ENCODE results near the gene LRRK1.

LRRK1 gene

GRCh38 chr15:100944986-100945385, 25.8 kb downstream of the LRRK1 start:
- no peak overlapping the region for H2BK12ac ChIP-seq (ENCODE audit: low read length)
- H2BK120ac ChIP-seq (ENCODE audit: low read depth, low read length): no peak overlapping the region
- H2BK15ac ChIP-seq (ENCODE audit: low read length): no peak overlapping the region
- no peaks in the 10 kb centered on the region for H3K79me1 ChIP-seq (ENCODE audit: low read depth, low read length)
- no peak overlapping the region for H4K8ac ChIP-seq (ENCODE audit: low read depth, low read length)
- no peaks in the 10 kb centered on the region for H3K4me1 ChIP-seq (ENCODE audit: control insufficient read depth in 2 of 2, insufficient read depth in 1 of 2, low read depth in 1 of 2, low read length in 2 of 2)
- H3K27me3 ChIP-seq (ENCODE audit: control insufficient read depth in 3 of 3, insufficient read depth in 3 of 3, low read depth in 1 of 3, low read length in 3 of 3): no peaks in the 10 kb centered on the region
- H2BK5ac ChIP-seq (ENCODE audit: low read length): no peak overlapping the region
- no peak for DNase-seq (ENCODE audit: low spot score)
- H3K9me3 ChIP-seq (replicated peaks in 1 of 2; ENCODE audit: control insufficient read depth in 2 of 2, insufficient read depth in 1 of 2, low read depth in 1 of 2, low read length in 2 of 2): peaks cover 0 to 2% of the 10 kb centered on the region in 2 donors
- H4K91ac ChIP-seq (ENCODE audit: low read depth, low read length, poor library complexity): no peak overlapping the region
- H3K36me3 ChIP-seq (replicated peaks in 1 of 2; ENCODE audit: control insufficient read depth in 2 of 2, insufficient read depth in 2 of 2, low read length in 2 of 2): no peaks in the 10 kb centered on the region
- WGBS, 2 donors (ENCODE audit: extremely low coverage in 2 of 2, insufficient read length in 2 of 2, insufficient replicate concordance in 1 of 2): no CpG with 5 or more reads among the region's 6 CpGs
- H2AK5ac ChIP-seq (ENCODE audit: low read depth, low read length): no peak overlapping the region
- no peak overlapping the region for H3K27ac ChIP-seq (replicated peaks; ENCODE audit: low read length)
- H3K9ac ChIP-seq (ENCODE audit: low read depth, low read length, poor library complexity): no peak overlapping the region
- no peak overlapping the region for H3K4me2 ChIP-seq (ENCODE audit: insufficient read depth, low read length, poor library complexity, severe bottlenecking)
- no peak overlapping the region for H2AFZ ChIP-seq (ENCODE audit: low read length)
- H3K23ac ChIP-seq (ENCODE audit: low read depth, low read length, poor library complexity): no peak overlapping the region
- no peak overlapping the region for H3K14ac ChIP-seq (ENCODE audit: low read length)
- H3K18ac ChIP-seq (ENCODE audit: low read length): no peak overlapping the region
- H3K4me3 ChIP-seq (ENCODE audit: low read length in 2 of 2): no peak overlapping the region
- H3K4ac ChIP-seq (ENCODE audit: low read length): no peak overlapping the region

DNA sequence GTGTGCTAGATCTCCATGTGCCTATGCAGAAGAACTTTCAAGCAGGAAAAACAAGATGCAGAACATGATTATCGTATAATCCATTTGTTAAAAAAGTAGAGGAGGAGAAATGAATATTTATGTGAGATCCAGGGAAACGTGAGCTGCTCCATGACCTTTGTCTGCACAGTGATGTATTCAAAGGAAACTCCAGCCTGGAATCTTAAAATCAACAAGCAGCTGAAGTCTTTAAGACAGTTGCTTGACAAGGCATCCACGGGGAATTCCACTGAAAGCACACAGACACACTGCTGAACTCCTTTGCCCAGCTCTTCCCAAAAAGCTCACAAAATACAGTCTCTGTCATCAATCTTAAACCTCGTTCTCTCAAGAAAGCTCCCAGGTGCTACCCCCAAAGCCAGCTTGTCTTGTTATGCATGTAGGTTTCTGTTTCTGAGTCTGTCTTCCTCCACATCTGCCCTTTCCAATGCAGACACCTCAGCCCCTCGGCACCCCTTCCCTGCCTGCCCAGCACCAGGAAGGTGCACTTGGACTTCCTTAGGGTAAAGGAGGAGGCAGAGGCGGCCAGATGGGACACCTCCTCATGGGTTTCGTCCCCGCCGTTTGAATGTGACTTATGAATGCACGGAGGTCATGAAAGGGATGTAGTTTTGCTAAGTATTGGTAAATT, 28.7 kb downstream of the LRRK1 start:
- H3K79me1 ChIP-seq (ENCODE audit: low read depth, low read length): no peaks in the 10 kb centered on the region
- no CpG with 5 or more reads among the region's 10 CpGs for WGBS, 2 donors (ENCODE audit: extremely low coverage in 2 of 2, insufficient read length in 2 of 2, insufficient replicate concordance in 1 of 2)

GRCh38 chr15:100948430-100948762, 29.2 kb downstream of the LRRK1 start:
- H2BK15ac ChIP-seq (ENCODE audit: low read length): no peak overlapping the region
- H3K4me2 ChIP-seq (ENCODE audit: insufficient read depth, low read length, poor library complexity, severe bottlenecking): no peak overlapping the region
- no peak overlapping the region for H3K9ac ChIP-seq (ENCODE audit: low read depth, low read length, poor library complexity)
- H4K91ac ChIP-seq (ENCODE audit: low read depth, low read length, poor library complexity): no peak overlapping the region
- no peak overlapping the region for H2AFZ ChIP-seq (ENCODE audit: low read length)
- H3K79me1 ChIP-seq (ENCODE audit: low read depth, low read length): no peaks in the 10 kb centered on the region
- no peak overlapping the region for H2BK120ac ChIP-seq (ENCODE audit: low read depth, low read length)
- no peak overlapping the region for H3K18ac ChIP-seq (ENCODE audit: low read length)
- H2BK12ac ChIP-seq (ENCODE audit: low read length): no peak overlapping the region
- peaks cover 0 to 2% of the 10 kb centered on the region in 2 donors for H3K9me3 ChIP-seq (replicated peaks in 1 of 2; ENCODE audit: control insufficient read depth in 2 of 2, insufficient read depth in 1 of 2, low read depth in 1 of 2, low read length in 2 of 2)
- DNase-seq (ENCODE audit: low spot score): no peak
- H2AK5ac ChIP-seq (ENCODE audit: low read depth, low read length): no peak overlapping the region
- H3K27me3 ChIP-seq (ENCODE audit: control insufficient read depth in 3 of 3, insufficient read depth in 3 of 3, low read depth in 1 of 3, low read length in 3 of 3): no peaks in the 10 kb centered on the region
- H3K27ac ChIP-seq (replicated peaks; ENCODE audit: low read length): no peak overlapping the region
- no peaks in the 10 kb centered on the region for H3K36me3 ChIP-seq (replicated peaks in 1 of 2; ENCODE audit: control insufficient read depth in 2 of 2, insufficient read depth in 2 of 2, low read length in 2 of 2)
- H3K4me3 ChIP-seq (ENCODE audit: low read length in 2 of 2): no peak overlapping the region
- H3K4ac ChIP-seq (ENCODE audit: low read length): no peak overlapping the region
- H2BK5ac ChIP-seq (ENCODE audit: low read length): no peak overlapping the region
- H4K8ac ChIP-seq (ENCODE audit: low read depth, low read length): no peak overlapping the region
- WGBS, 2 donors (ENCODE audit: extremely low coverage in 2 of 2, insufficient read length in 2 of 2, insufficient replicate concordance in 1 of 2): no CpG with 5 or more reads among the region's 3 CpGs
- no peak overlapping the region for H3K23ac ChIP-seq (ENCODE audit: low read depth, low read length, poor library complexity)
- H3K4me1 ChIP-seq (ENCODE audit: control insufficient read depth in 2 of 2, insufficient read depth in 1 of 2, low read depth in 1 of 2, low read length in 2 of 2): no peaks in the 10 kb centered on the region
- H3K14ac ChIP-seq (ENCODE audit: low read length): no peak overlapping the region

More for the DNA sequence above, 28.7 kb downstream of the LRRK1 start:
- H3K18ac ChIP-seq (ENCODE audit: low read length): no peak overlapping the region
- H4K91ac ChIP-seq (ENCODE audit: low read depth, low read length, poor library complexity): no peak overlapping the region
- DNase-seq (ENCODE audit: low spot score): no peak
- no peaks in the 10 kb centered on the region for H3K36me3 ChIP-seq (replicated peaks in 1 of 2; ENCODE audit: control insufficient read depth in 2 of 2, insufficient read depth in 2 of 2, low read length in 2 of 2)
- no peak overlapping the region for H3K14ac ChIP-seq (ENCODE audit: low read length)
- H3K4ac ChIP-seq (ENCODE audit: low read length): no peak overlapping the region
- H2AFZ ChIP-seq (ENCODE audit: low read length): no peak overlapping the region
- no peak overlapping the region for H2BK5ac ChIP-seq (ENCODE audit: low read length)
- H2BK120ac ChIP-seq (ENCODE audit: low read depth, low read length): no peak overlapping the region
- H3K4me2 ChIP-seq (ENCODE audit: insufficient read depth, low read length, poor library complexity, severe bottlenecking): no peak overlapping the region
- no peak overlapping the region for H2BK12ac ChIP-seq (ENCODE audit: low read length)
- no peak overlapping the region for H2BK15ac ChIP-seq (ENCODE audit: low read length)
- no peaks in the 10 kb centered on the region for H3K4me1 ChIP-seq (ENCODE audit: control insufficient read depth in 2 of 2, insufficient read depth in 1 of 2, low read depth in 1 of 2, low read length in 2 of 2)
- H3K27ac ChIP-seq (replicated peaks; ENCODE audit: low read length): no peak overlapping the region
- peaks cover 0 to 2% of the 10 kb centered on the region in 2 donors for H3K9me3 ChIP-seq (replicated peaks in 1 of 2; ENCODE audit: control insufficient read depth in 2 of 2, insufficient read depth in 1 of 2, low read depth in 1 of 2, low read length in 2 of 2)
- H3K4me3 ChIP-seq (ENCODE audit: low read length in 2 of 2): peak overlapping the region in 1 of 2 donors; percentile 27
- H3K23ac ChIP-seq (ENCODE audit: low read depth, low read length, poor library complexity): no peak overlapping the region
- no peak overlapping the region for H3K9ac ChIP-seq (ENCODE audit: low read depth, low read length, poor library complexity)
- no peak overlapping the region for H4K8ac ChIP-seq (ENCODE audit: low read depth, low read length)
- no peaks in the 10 kb centered on the region for H3K27me3 ChIP-seq (ENCODE audit: control insufficient read depth in 3 of 3, insufficient read depth in 3 of 3, low read depth in 1 of 3, low read length in 3 of 3)
- no peak overlapping the region for H2AK5ac ChIP-seq (ENCODE audit: low read depth, low read length)

GRCh38 chr15:100949691-100950090, 30.5 kb downstream of the LRRK1 start:
- Histone ChIP-seq H3K23ac (ENCODE audit: low read depth, low read length, poor library complexity) (no peak overlapping the region), H3K4me3 (ENCODE audit: low read length in 2 of 2) (no peak overlapping the region), H4K91ac (ENCODE audit: low read depth, low read length, poor library complexity) (no peak overlapping the region), H3K27ac (replicated peaks; ENCODE audit: low read length) (no peak overlapping the region), H3K36me3 (replicated peaks in 1 of 2; ENCODE audit: control insufficient read depth in 2 of 2, insufficient read depth in 2 of 2, low read length in 2 of 2) (no peaks in the 10 kb centered on the region), H3K14ac (ENCODE audit: low read length) (no peak overlapping the region), H2AK5ac (ENCODE audit: low read depth, low read length) (no peak overlapping the region), H3K79me1 (ENCODE audit: low read depth, low read length) (no peaks in the 10 kb centered on the region), H3K18ac (ENCODE audit: low read length) (no peak overlapping the region), H3K9ac (ENCODE audit: low read depth, low read length, poor library complexity) (no peak overlapping the region), H4K8ac (ENCODE audit: low read depth, low read length) (no peak overlapping the region), H3K4me1 (ENCODE audit: control insufficient read depth in 2 of 2, insufficient read depth in 1 of 2, low read depth in 1 of 2, low read length in 2 of 2) (no peaks in the 10 kb centered on the region), H2BK120ac (ENCODE audit: low read depth, low read length) (no peak overlapping the region), H3K27me3 (ENCODE audit: control insufficient read depth in 3 of 3, insufficient read depth in 3 of 3, low read depth in 1 of 3, low read length in 3 of 3) (no peaks in the 10 kb centered on the region), H2AFZ (ENCODE audit: low read length) (no peak overlapping the region), H3K4me2 (ENCODE audit: insufficient read depth, low read length, poor library complexity, severe bottlenecking) (no peak overlapping the region), H2BK15ac (ENCODE audit: low read length) (no peak overlapping the region), H2BK12ac (ENCODE audit: low read length) (no peak overlapping the region), H3K4ac (ENCODE audit: low read length) (no peak overlapping the region), H3K9me3 (replicated peaks in 1 of 2; ENCODE audit: control insufficient read depth in 2 of 2, insufficient read depth in 1 of 2, low read depth in 1 of 2, low read length in 2 of 2) (peaks cover 0 to 2% of the 10 kb centered on the region in 2 donors), H2BK5ac (ENCODE audit: low read length) (no peak overlapping the region)
- no CpG with 5 or more reads among the region's 1 CpG for WGBS, 2 donors (ENCODE audit: extremely low coverage in 2 of 2, insufficient read length in 2 of 2, insufficient replicate concordance in 1 of 2)
- no peak for DNase-seq (ENCODE audit: low spot score)

Data from neuronal stem cell (in vitro differentiated cells).